ENCODE results near the gene GAK. TPM values are rescaled to one million over a fixed set of nuclear protein-coding genes. Genes with fewer than 3 reads are reported as not detected.

The GAK gene
- total RNA-seq, 4 donors from 2014 or later = 230 to 882 (median 305) TPM

GRCh38 chr4:955161-955921 is 23.2 kb upstream of the GAK start:
- intact Hi-C loops (cut with DNase I; ENCODE audit: low total_unique reads) = no loop called here
- no peaks in the 10 kb centered on the region for H3K27me3 ChIP-seq
- H3K36me3 ChIP-seq = peaks cover 0 to 5% (median 0%) of the 10 kb centered on the region in 4 donors
- in situ Hi-C loops (cut with MboI; ENCODE audit: low pct_ligation_motif_present in 1 of 4, low pct_unique_long_range_greater_than_20kb in 1 of 4, low sequenced_read_pairs in 3 of 4) = no loop called here
- no peaks in the 10 kb centered on the region for H3K4me1 ChIP-seq
- 96 to 100% methylated on average over 4 to 32 of the region's 33 CpGs for WGBS, 2 donors (ENCODE audit: low coverage in 1 of 2)
- no peak overlapping the region for H3K27ac ChIP-seq
- H3K4me3 ChIP-seq = no peak overlapping the region
- TF ChIP-seq POLR2A (IDR thresholded peaks at IDR 0.05) = no peak
- no peak for TF ChIP-seq CTCF (IDR thresholded peaks at IDR 0.05)
- no peak for TF ChIP-seq POLR2AphosphoS5 (IDR thresholded peaks at IDR 0.05)
- no peak for TF ChIP-seq EP300 (IDR thresholded peaks at IDR 0.05; ENCODE audit: low read depth)
- H3K9me3 ChIP-seq = no peaks in the 10 kb centered on the region
- no peak for DNase-seq

GRCh38 chr4:954211-955020 is 22.3 kb upstream of the GAK start:
- Histone ChIP-seq H3K4me1 (no peaks in the 10 kb centered on the region), H3K9me3 (no peaks in the 10 kb centered on the region), H3K27me3 (no peaks in the 10 kb centered on the region), H3K27ac (no peak overlapping the region), H3K4me3 (no peak overlapping the region), H3K36me3 (peaks cover 0 to 5% (median 0%) of the 10 kb centered on the region in 4 donors)
- 80 to 88% methylated on average over 4 to 17 of the region's 17 CpGs for WGBS, 2 donors (ENCODE audit: low coverage in 1 of 2)
- intact Hi-C loops (cut with DNase I; ENCODE audit: low total_unique reads) (no loop called here), in situ Hi-C loops (cut with MboI; ENCODE audit: low pct_ligation_motif_present in 1 of 4, low pct_unique_long_range_greater_than_20kb in 1 of 4, low sequenced_read_pairs in 3 of 4) (no loop called here)
- TF ChIP-seq EP300 (IDR thresholded peaks at IDR 0.05; ENCODE audit: low read depth) = no peak
- no peak for TF ChIP-seq POLR2A (IDR thresholded peaks at IDR 0.05)
- TF ChIP-seq CTCF (IDR thresholded peaks at IDR 0.05) = no peak
- no peak for TF ChIP-seq POLR2AphosphoS5 (IDR thresholded peaks at IDR 0.05)
- DNase-seq = no peak

GRCh38 chr4:953574-953915 is 21.4 kb upstream of the GAK start:
- 97% methylated on average over 4 to 13 of the region's 13 CpGs for WGBS, 2 donors (ENCODE audit: low coverage in 1 of 2)
- no peak for DNase-seq
- in situ Hi-C loops (cut with MboI; ENCODE audit: low pct_ligation_motif_present in 1 of 4, low pct_unique_long_range_greater_than_20kb in 1 of 4, low sequenced_read_pairs in 3 of 4) = no loop called here
- Histone ChIP-seq H3K9me3 (no peaks in the 10 kb centered on the region), H3K27ac (no peak overlapping the region), H3K4me1 (no peaks in the 10 kb centered on the region), H3K4me3 (no peak overlapping the region), H3K36me3 (peaks cover 0 to 5% (median 0%) of the 10 kb centered on the region in 4 donors), H3K27me3 (no peaks in the 10 kb centered on the region)
- intact Hi-C loops (cut with DNase I; ENCODE audit: low total_unique reads) = no loop called here
- no peak for TF ChIP-seq POLR2AphosphoS5 (IDR thresholded peaks at IDR 0.05)
- no peak for TF ChIP-seq EP300 (IDR thresholded peaks at IDR 0.05; ENCODE audit: low read depth)
- TF ChIP-seq CTCF (IDR thresholded peaks at IDR 0.05) = no peak

GRCh38 chr4:952881-953573 is 20.9 kb upstream of the GAK start:
- WGBS, 2 donors (ENCODE audit: low coverage in 1 of 2) = 97% methylated on average over 28 of the region's 28 CpGs; no CpG with 5 or more reads in 1 of the 2 donors
- in situ Hi-C loops (cut with MboI; ENCODE audit: low pct_ligation_motif_present in 1 of 4, low pct_unique_long_range_greater_than_20kb in 1 of 4, low sequenced_read_pairs in 3 of 4) = no loop called here
- intact Hi-C loops (cut with DNase I; ENCODE audit: low total_unique reads) = no loop called here
- Histone ChIP-seq H3K4me1 (no peaks in the 10 kb centered on the region), H3K36me3 (peaks cover 0 to 5% (median 0%) of the 10 kb centered on the region in 4 donors), H3K27ac (no peak overlapping the region), H3K27me3 (no peaks in the 10 kb centered on the region), H3K9me3 (no peaks in the 10 kb centered on the region), H3K4me3 (no peak overlapping the region)
- TF ChIP-seq POLR2A (IDR thresholded peaks at IDR 0.05) (no peak), CTCF (IDR thresholded peaks at IDR 0.05) (no peak), EP300 (IDR thresholded peaks at IDR 0.05; ENCODE audit: low read depth) (no peak), POLR2AphosphoS5 (IDR thresholded peaks at IDR 0.05) (no peak)
- DNase-seq = no peak

Measured in transverse colon (tissue), 4 donors.